ENCODE results near the gene TXNRD2. TPM values are rescaled to one million over a fixed set of nuclear protein-coding genes. Genes with fewer than 3 reads are reported as not detected.

TXNRD2 gene
- total RNA-seq, 1 experiment from 2014 or later = 29.5 TPM

- in situ Hi-C loops (cut with HindIII; ENCODE audit: low pct_unique_long_range_greater_than_20kb, low sequenced_read_pairs) (no loop called here), intact Hi-C loops (cut with micrococcal nuclease; ENCODE audit: unreplicated experiment) (no loop called here)
- no peak for ATAC-seq
- no peak for DNase-seq (ENCODE audit: low read depth, low spot score)
- Histone ChIP-seq H3K9me3 (ENCODE audit: control insufficient read depth, insufficient read depth, low read depth, low read length) (no peaks in the 10 kb centered on the region), H3K27ac (ENCODE audit: low read length) (no peak overlapping the region), H3K27me3 (ENCODE audit: control insufficient read depth, insufficient read depth, low read length) (no peaks in the 10 kb centered on the region), H3K36me3 (ENCODE audit: control insufficient read depth, insufficient read depth, low read length) (no peaks in the 10 kb centered on the region), H3K4me3 (ENCODE audit: low read depth in 2 of 2, low read length in 2 of 2) (no peak overlapping the region), H3K4me1 (ENCODE audit: control insufficient read depth, insufficient read depth, low read length) (peaks cover 14% of the 10 kb centered on the region)
- TF ChIP-seq CTCF (IDR thresholded peaks at IDR 0.05) (no peak), POLR2AphosphoS5 (IDR thresholded peaks at IDR 0.05; ENCODE audit: low read depth, low read length) (no peak), REST (IDR thresholded peaks at IDR 0.05; ENCODE audit: insufficient read depth in 1 of 2, low read depth in 2 of 2, low read length in 1 of 2) (no peak), TCF7L2 (IDR thresholded peaks at IDR 0.05; ENCODE audit: low read depth, low read length) (no peak), SIN3A (IDR thresholded peaks at IDR 0.05; ENCODE audit: borderline replicate concordance, insufficient read depth, low read depth, low read length) (no peak)
- POLR2A ChIA-PET = no interaction called here
- BruUV-seq (replicated peaks) = no TSS peak
- CTCF ChIA-PET = no interaction called here
These were observed 37.1 kb upstream of the TXNRD2 start for GRCh38 chr22:19978748-19979147.

GRCh38 chr22:19977296-19978243 is 36.0 kb upstream of the TXNRD2 start:
- no peaks in the 10 kb centered on the region for H3K36me3 ChIP-seq (ENCODE audit: control insufficient read depth, insufficient read depth, low read length)
- ChIA-PET POLR2A (no interaction called here), CTCF (no interaction called here)
- intact Hi-C loops (cut with micrococcal nuclease; ENCODE audit: unreplicated experiment) (no loop called here), in situ Hi-C loops (cut with HindIII; ENCODE audit: low pct_unique_long_range_greater_than_20kb, low sequenced_read_pairs) (no loop called here)
- no peaks in the 10 kb centered on the region for H3K9me3 ChIP-seq (ENCODE audit: control insufficient read depth, insufficient read depth, low read depth, low read length)
- ATAC-seq (no peak), DNase-seq (ENCODE audit: low read depth, low spot score) (no peak)
- peaks cover 11% of the 10 kb centered on the region for H3K4me1 ChIP-seq (ENCODE audit: control insufficient read depth, insufficient read depth, low read length)
- BruUV-seq (replicated peaks) = no TSS peak
- no peaks in the 10 kb centered on the region for H3K27me3 ChIP-seq (ENCODE audit: control insufficient read depth, insufficient read depth, low read length)
- no peak overlapping the region for H3K4me3 ChIP-seq (ENCODE audit: low read depth in 2 of 2, low read length in 2 of 2)
- no peak for TF ChIP-seq TCF7L2 (IDR thresholded peaks at IDR 0.05; ENCODE audit: low read depth, low read length)
- no peak for TF ChIP-seq CTCF (IDR thresholded peaks at IDR 0.05)
- TF ChIP-seq POLR2AphosphoS5 (IDR thresholded peaks at IDR 0.05; ENCODE audit: low read depth, low read length) = no peak
- no peak for TF ChIP-seq REST (IDR thresholded peaks at IDR 0.05; ENCODE audit: insufficient read depth in 1 of 2, low read depth in 2 of 2, low read length in 1 of 2)
- no peak for TF ChIP-seq SIN3A (IDR thresholded peaks at IDR 0.05; ENCODE audit: borderline replicate concordance, insufficient read depth, low read depth, low read length)
- H3K27ac ChIP-seq (ENCODE audit: low read length) = no peak overlapping the region

Data from Panc1 (cell line).